H1 (cell line): ENCODE data around the gene MED16. TPM values are rescaled to one million over a fixed set of nuclear protein-coding genes. Genes with fewer than 3 reads are reported as not detected.

Source experiments
- CTCF ChIA-PET: fragments of 300-600 bp; sonication (Branson Sonifier 250); formaldehyde crosslinking; loops from one replicate; lab custom pipeline; 2021; ENCODE audit not compliant: partially characterized antibody; lab: Charles Lee
- POLR2A ChIA-PET: fragments of 300-600 bp; sonication (Branson Sonifier 250); formaldehyde crosslinking; loops from one replicate; lab custom pipeline; 2021; ENCODE audit warnings: inconsistent platforms; ENCODE audit not compliant: partially characterized antibody; lab: Charles Lee
- DNase-seq, 2 experiments: peaks; one replicate each; pipeline versions ENCODE4 v3.0.0 to v3.0.0-alpha.2; 2010 to 2022; ENCODE audit warnings: low spot score in 2 of 2, low read depth in 1 of 2, mixed read lengths in 1 of 2
- FAIRE-seq: peaks from 2 replicates; lab custom pipeline; 2011; peaks lifted over from hg19 to GRCh38; lab: Jason Lieb, UNC
- H2AFZ ChIP-seq: 2 replicates; pipeline ENCODE4 v1.8.1; 2012; ENCODE audit warnings: low read length, inconsistent platforms
- H2AK5ac ChIP-seq: 2 replicates; pipeline ENCODE4 v1.6.1; 2013; ENCODE audit warnings: low read depth, low read length
- H2BK120ac ChIP-seq: replicated peaks from 2 replicates; pipeline ENCODE3; 2013; ENCODE audit warnings: low read depth, low read length, inconsistent platforms
- H2BK12ac ChIP-seq: 2 replicates; pipeline ENCODE4 v1.6.1; 2013; ENCODE audit warnings: low read depth, low read length
- H2BK15ac ChIP-seq: 2 replicates; pipeline ENCODE4 v1.6.1; 2013; ENCODE audit warnings: low read length
- H2BK20ac ChIP-seq: 2 replicates; pipeline ENCODE4 v1.6.1; 2013; ENCODE audit warnings: low read length
- H2BK5ac ChIP-seq: 2 replicates; pipeline ENCODE4 v1.6.1; 2013; ENCODE audit warnings: low read depth, low read length
- H3K14ac ChIP-seq: 2 replicates; pipeline ENCODE4 v1.6.1; 2013; ENCODE audit warnings: inconsistent platforms; ENCODE audit not compliant: insufficient read length
- H3K18ac ChIP-seq: 2 replicates; pipeline ENCODE4 v1.6.1; 2013; ENCODE audit warnings: low read length; ENCODE audit errors: extremely low read depth
- H3K23ac ChIP-seq: 2 replicates; pipeline ENCODE4 v1.6.1; 2013; ENCODE audit warnings: inconsistent platforms; ENCODE audit not compliant: insufficient read length
- H3K23me2 ChIP-seq: 2 replicates; pipeline ENCODE4 v1.6.1; 2013; ENCODE audit warnings: low read depth, low read length
- H3K27ac ChIP-seq: 2 replicates; pipeline ENCODE4 v1.6.1; 2011; ENCODE audit warnings: low read depth, low read length, inconsistent platforms
- H3K27me3 ChIP-seq, 4 experiments: replicated peaks in 1 of 4; 1 replicate in 1 of 4; 2 replicates in 3 of 4; pipeline versions ENCODE4 v1.6.1 to v1.8.1; 2011 to 2013; ENCODE audit warnings: low read length in 3 of 4, mild to moderate bottlenecking in 3 of 4, inconsistent platforms in 2 of 4, mixed read lengths in 2 of 4, moderate library complexity in 1 of 4; ENCODE audit not compliant: control insufficient read depth in 3 of 4, insufficient read depth in 3 of 4; ENCODE audit errors: extremely low read depth in 1 of 4
- H3K36me3 ChIP-seq, 4 experiments: 2 replicates each; pipeline versions ENCODE4 v1.6.1 to v1.8.1; 2011 to 2013; ENCODE audit warnings: mild to moderate bottlenecking in 4 of 4, low read length in 3 of 4, moderate library complexity in 2 of 4, control low read depth in 1 of 4, inconsistent platforms in 1 of 4; ENCODE audit not compliant: insufficient read depth in 4 of 4, control insufficient read depth in 2 of 4
- H3K4ac ChIP-seq: replicated peaks from 2 replicates; pipeline ENCODE3; 2013; ENCODE audit warnings: low read length, low read depth, mixed read lengths, inconsistent platforms; ENCODE audit not compliant: insufficient read length
- H3K4me1 ChIP-seq, 4 experiments: replicated peaks in 1 of 4; 1 replicate in 1 of 4; 2 replicates in 3 of 4; pipeline versions ENCODE4 v1.6.1 to v1.8.1; 2011 to 2013; ENCODE audit warnings: low read length in 3 of 4, inconsistent platforms in 2 of 4, mixed read lengths in 1 of 4; ENCODE audit not compliant: insufficient read depth in 4 of 4, control insufficient read depth in 3 of 4
- H3K4me2 ChIP-seq, 2 experiments: 2 replicates each; pipeline versions ENCODE4 v1.6.1 to v1.8.1; 2011 to 2013; ENCODE audit warnings: low read depth in 2 of 2, low read length in 2 of 2, control low read depth in 1 of 2, inconsistent platforms in 1 of 2, mild to moderate bottlenecking in 1 of 2; ENCODE audit not compliant: insufficient read depth in 1 of 2
- H3K4me3 ChIP-seq, 4 experiments: fragments of 200-600, 300-600 bp in 1 of 4; sonication (generic), shearing (Covaris generic), sonication (Bioruptor Twin) in 1 of 4; 2 replicates each; pipeline versions ENCODE4 v1.5.1 to v1.8.1; 2011 to 2016; ENCODE audit warnings: low read length in 4 of 4, low read depth in 3 of 4, control low read depth in 2 of 4, inconsistent platforms in 2 of 4, mild to moderate bottlenecking in 2 of 4, mixed read lengths in 1 of 4, moderate library complexity in 1 of 4; ENCODE audit not compliant: insufficient read depth in 2 of 4; ENCODE audit errors: extremely low read depth in 1 of 4
- H3K56ac ChIP-seq: replicated peaks from 2 replicates; pipeline ENCODE3; 2013; ENCODE audit warnings: low read depth, mild to moderate bottlenecking, mixed read lengths, low read length, inconsistent platforms; ENCODE audit not compliant: insufficient read length
- H3K79me1 ChIP-seq: 2 replicates; pipeline ENCODE4 v1.6.1; 2013; ENCODE audit warnings: low read depth, low read length, control low read depth
- H3K79me2 ChIP-seq, 2 experiments: 2 replicates each; pipeline versions ENCODE4 v1.6.1 to v1.8.1; 2012 to 2013; ENCODE audit warnings: low read length in 2 of 2, mild to moderate bottlenecking in 2 of 2, inconsistent platforms in 1 of 2; ENCODE audit not compliant: insufficient read depth in 2 of 2, control insufficient read depth in 1 of 2
- H3K9ac ChIP-seq, 4 experiments: replicated peaks in 1 of 4; 1 replicate in 1 of 4; 2 replicates in 3 of 4; pipeline versions ENCODE4 v1.6.1 to v1.8.1; 2011 to 2013; ENCODE audit warnings: low read depth in 3 of 4, low read length in 3 of 4, control low read depth in 2 of 4, mild to moderate bottlenecking in 2 of 4, moderate library complexity in 2 of 4, inconsistent platforms in 1 of 4; ENCODE audit errors: extremely low read depth in 1 of 4
- H3K9me3 ChIP-seq, 2 experiments: 2 replicates each; pipeline versions ENCODE4 v1.6.1 to v1.8.1; 2012 to 2013; ENCODE audit warnings: mild to moderate bottlenecking in 2 of 2, moderate library complexity in 2 of 2, control low read depth in 1 of 2, inconsistent platforms in 1 of 2, low read depth in 1 of 2, low read length in 1 of 2, mixed read lengths in 1 of 2; ENCODE audit not compliant: insufficient read depth in 2 of 2
- H4K20me1 ChIP-seq, 2 experiments: replicated peaks in 1 of 2; 2 replicates each; pipeline versions ENCODE3 to v1.8.1; 2011 to 2013; ENCODE audit warnings: inconsistent platforms in 2 of 2, low read length in 2 of 2, mild to moderate bottlenecking in 1 of 2; ENCODE audit not compliant: insufficient read depth in 2 of 2, control insufficient read depth in 1 of 2
- H4K5ac ChIP-seq: 2 replicates; pipeline ENCODE4 v1.6.1; 2013; ENCODE audit warnings: low read length, low read depth, mixed read lengths, inconsistent platforms; ENCODE audit not compliant: insufficient read length
- H4K8ac ChIP-seq: 2 replicates; pipeline ENCODE4 v1.8.0; 2013; ENCODE audit warnings: mild to moderate bottlenecking, moderate library complexity, low read length, inconsistent platforms; ENCODE audit not compliant: insufficient read depth; ENCODE audit errors: extremely low read depth
- H4K91ac ChIP-seq: replicated peaks from 2 replicates; pipeline ENCODE3; 2013; ENCODE audit warnings: low read length, mixed read lengths, inconsistent platforms; ENCODE audit not compliant: insufficient read length
- CTBP2 ChIP-seq: IDR thresholded peaks from 2 replicates; pipeline ENCODE4 v1.7.0; 2011; ENCODE audit warnings: borderline replicate concordance, mild to moderate bottlenecking, moderate library complexity, mixed read lengths, low read length; ENCODE audit not compliant: insufficient read depth, insufficient read length
- JUND ChIP-seq: IDR thresholded peaks from 2 replicates; pipeline ENCODE4 v1.6.1; 2011; ENCODE audit warnings: mild to moderate bottlenecking, improper control_type of control experiment, low read length
- POU5F1 ChIP-seq: IDR thresholded peaks from 2 replicates; pipeline ENCODE4 v1.6.1; 2011; ENCODE audit warnings: low read depth, mild to moderate bottlenecking, low read length, moderate library complexity
- RNF2 ChIP-seq: fragments of 200-900, 300-1000 bp; sonication (generic); IDR thresholded peaks from 2 replicates; pipeline ENCODE4 v1.7.1; 2016; ENCODE audit warnings: borderline replicate concordance, low read depth, mild to moderate bottlenecking, antibody characterized with exemption, low read length; ENCODE audit not compliant: poor library complexity, severe bottlenecking; ENCODE audit errors: missing control alignments
- WGBS, 2 experiments: shearing (Covaris generic) in 1 of 2; methylation state at CpG; one replicate each; pipeline versions ENCODE4 v1.1.6 to v1.1.7; 2013 to 2015; ENCODE audit warnings: low lambda C conversion rate in 2 of 2, mixed read lengths in 2 of 2, inconsistent platforms in 1 of 2, low coverage in 1 of 2, missing lambda C conversion rate in 1 of 2; ENCODE audit not compliant: insufficient replicate concordance in 2 of 2, insufficient coverage in 1 of 2, insufficient read length in 1 of 2; ENCODE audit errors: extremely low coverage in 1 of 2, missing lambda C conversion rate in 1 of 2; 5-methylcytosine and 5-hydroxymethylcytosine counted together
- polyA plus RNA-seq, 7 experiments: library from polyadenylated mRNA; depleted of rRNA in 3 of 7; stranded (reverse) in 5 of 7; unstranded in 2 of 7; fragments of >200 nt in 5 of 7; fragments of 200-250 nt in 2 of 7; gene quantifications; 1 replicate in 5 of 7; 2 replicates in 1 of 7; 4 replicates in 1 of 7; pipeline versions ENCODE4 v1.2.1 to v1.2.3, GENCODE V29; 2011 to 2013; ENCODE audit warnings: missing spikeins in 2 of 7, mixed read lengths in 2 of 7
- total RNA-seq: library from RNA; stranded (reverse); fragmentation: NEBNext Ultra II Directional; extraction: Animal tissue kit (Norgen Biotek cat#: 25700); gene quantifications from 2 replicates; pipeline ENCODE4 v1.2.1, GENCODE V29; 2021

The MED16 gene
- total and polyA plus RNA-seq, 2 of the 8 experiments (the other 6 are each of a cell fraction or from before 2014, with no cell fraction given): 51.0 to 67.2 TPM

- DNase-seq: no peak
- Histone ChIP-seq H3K23ac (no peak overlapping the region), H3K14ac (no peak overlapping the region), H3K4me3 (no peak overlapping the region), H3K9ac (no peak overlapping the region), H2BK120ac (no peak overlapping the region), H2BK20ac (no peak overlapping the region), H2AFZ (no peak overlapping the region), H3K23me2 (no peaks in the 10 kb centered on the region), H4K8ac (no peak overlapping the region), H3K56ac (no peak overlapping the region), H3K18ac (no peak overlapping the region), H3K4ac (no peak overlapping the region), H2AK5ac (no peak overlapping the region), H3K27ac (no peak overlapping the region), H3K4me1 (no peaks in the 10 kb centered on the region), H3K79me2 (no peaks in the 10 kb centered on the region), H2BK5ac (no peak overlapping the region), H2BK15ac (no peak overlapping the region), H3K4me2 (no peak overlapping the region), H4K5ac (no peak overlapping the region), H3K9me3 (no peaks in the 10 kb centered on the region), H3K36me3 (peaks cover 0 to 26% (median 6%) of the 10 kb centered on the region in 4 experiments; a peak in 4 of 8 replicates), H4K91ac (no peak overlapping the region), H3K27me3 (no peaks in the 10 kb centered on the region), H3K79me1 (no peaks in the 10 kb centered on the region), H4K20me1 (peaks cover 5% of the 10 kb centered on the region in 2 experiments), H2BK12ac (no peak overlapping the region)
- no peak for FAIRE-seq
- 84% methylated on average over 16 of the region's 30 CpGs; no CpG with 5 or more reads in 1 of the 2 experiments for WGBS, 2 experiments
- ChIA-PET POLR2A (interaction anchor here (0.6 to 11.5 kb wide), 4 partner anchors 7 to 114 kb away, joined by 3 to 82 read pairs (median 3); partner anchors contain the start of genes MED16 and RNU6-9), CTCF (interaction anchor here (0.6 to 2.1 kb wide), 6 partner anchors 9 to 363 kb away, joined by 3 to 11 read pairs (median 4); no protein-coding TSS in a partner anchor)
- TF ChIP-seq POU5F1: no peak
- no peak for TF ChIP-seq JUND
- TF ChIP-seq RNF2: no peak
- no peak for TF ChIP-seq CTBP2
Observed at GRCh38 chr19:882871-883497, 10.0 kb downstream of the MED16 start.
